BJ (cell line): ENCODE measurements around the gene ATP2A3. TPM values are rescaled to one million over a fixed set of nuclear protein-coding genes. Genes with fewer than 3 reads are reported as not detected.

Experiments used
- CTCF ChIA-PET: fragments of 350-600 bp; formaldehyde crosslinking; extraction: SDS; loops from one replicate; lab custom pipeline; 2021; ENCODE audit warnings: antibody characterized with exemption, inconsistent platforms; lab: Yijun Ruan, JAX
- POLR2A ChIA-PET: fragments of 300-600 bp; sonication (Branson Sonifier 250); formaldehyde crosslinking; extraction: SDS; loops from one replicate; lab custom pipeline; 2021; ENCODE audit warnings: antibody characterized with exemption; lab: Charles Lee
- DNase-seq: peaks from one replicate; pipeline ENCODE4 v3.0.0-alpha.2; 2011; ENCODE audit warnings: low read depth
- H3K27me3 ChIP-seq: 2 replicates; pipeline ENCODE4 v1.6.0; 2011; ENCODE audit warnings: low read length; ENCODE audit not compliant: control insufficient read depth, insufficient read depth
- H3K36me3 ChIP-seq: 2 replicates; pipeline ENCODE4 v1.5.1; 2011; ENCODE audit warnings: low read length; ENCODE audit not compliant: control insufficient read depth, insufficient read depth
- H3K4me3 ChIP-seq: 2 replicates; pipeline ENCODE4 v1.5.1; 2011; ENCODE audit warnings: low read depth, mild to moderate bottlenecking, control low read depth, low read length
- polyA plus RNA-seq: library from polyadenylated mRNA; depleted of rRNA; stranded (reverse); fragments of >200 nt; gene quantifications from 2 replicates; pipeline ENCODE4 v1.2.3, GENCODE V29; 2011
- TF ChIP-seq, protein P1 (sequence below): IDR thresholded peaks from 2 replicates; pipeline ENCODE4 v1.5.1; 2011; ENCODE audit warnings: low read depth, mild to moderate bottlenecking, control low read depth, inconsistent platforms, low read length, moderate library complexity; ENCODE audit not compliant: insufficient read depth

Gene ATP2A3
- polyA plus RNA-seq, 1 experiment, result 1.1 TPM

DNA sequence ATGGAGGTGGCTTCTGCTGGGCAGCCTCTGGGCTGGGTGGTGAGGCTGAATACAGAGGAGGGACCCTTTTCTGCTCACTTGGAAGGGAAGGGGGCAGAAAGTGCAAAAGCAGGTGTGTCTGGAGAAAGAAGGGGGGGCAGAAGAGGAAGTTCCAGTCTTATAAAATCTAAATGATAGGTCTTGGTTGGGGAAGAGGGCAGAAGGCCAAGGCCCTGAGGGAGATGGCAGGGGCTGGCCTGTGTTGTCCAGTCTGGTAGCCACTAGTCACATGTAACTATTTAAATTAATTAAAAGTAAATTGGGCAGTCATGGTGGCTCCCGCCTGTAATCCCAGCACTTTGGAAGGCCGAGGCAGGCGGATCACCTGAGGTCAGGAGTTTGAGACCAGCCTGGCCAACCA is 68.9 kb downstream of the ATP2A3 start:
- no peak overlapping the region for H3K4me3 ChIP-seq
- no peak for DNase-seq
- CTCF ChIA-PET, result interaction anchor here (3.6 kb wide), 1 partner anchor 18 kb away, joined by 22 read pairs; no protein-coding TSS in a partner anchor
- TF ChIP-seq, protein P1, sequence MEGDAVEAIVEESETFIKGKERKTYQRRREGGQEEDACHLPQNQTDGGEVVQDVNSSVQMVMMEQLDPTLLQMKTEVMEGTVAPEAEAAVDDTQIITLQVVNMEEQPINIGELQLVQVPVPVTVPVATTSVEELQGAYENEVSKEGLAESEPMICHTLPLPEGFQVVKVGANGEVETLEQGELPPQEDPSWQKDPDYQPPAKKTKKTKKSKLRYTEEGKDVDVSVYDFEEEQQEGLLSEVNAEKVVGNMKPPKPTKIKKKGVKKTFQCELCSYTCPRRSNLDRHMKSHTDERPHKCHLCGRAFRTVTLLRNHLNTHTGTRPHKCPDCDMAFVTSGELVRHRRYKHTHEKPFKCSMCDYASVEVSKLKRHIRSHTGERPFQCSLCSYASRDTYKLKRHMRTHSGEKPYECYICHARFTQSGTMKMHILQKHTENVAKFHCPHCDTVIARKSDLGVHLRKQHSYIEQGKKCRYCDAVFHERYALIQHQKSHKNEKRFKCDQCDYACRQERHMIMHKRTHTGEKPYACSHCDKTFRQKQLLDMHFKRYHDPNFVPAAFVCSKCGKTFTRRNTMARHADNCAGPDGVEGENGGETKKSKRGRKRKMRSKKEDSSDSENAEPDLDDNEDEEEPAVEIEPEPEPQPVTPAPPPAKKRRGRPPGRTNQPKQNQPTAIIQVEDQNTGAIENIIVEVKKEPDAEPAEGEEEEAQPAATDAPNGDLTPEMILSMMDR, result no peak
- no peaks in the 10 kb centered on the region for H3K27me3 ChIP-seq
- no peaks in the 10 kb centered on the region for H3K36me3 ChIP-seq
- POLR2A ChIA-PET, result no interaction called here

DNA sequence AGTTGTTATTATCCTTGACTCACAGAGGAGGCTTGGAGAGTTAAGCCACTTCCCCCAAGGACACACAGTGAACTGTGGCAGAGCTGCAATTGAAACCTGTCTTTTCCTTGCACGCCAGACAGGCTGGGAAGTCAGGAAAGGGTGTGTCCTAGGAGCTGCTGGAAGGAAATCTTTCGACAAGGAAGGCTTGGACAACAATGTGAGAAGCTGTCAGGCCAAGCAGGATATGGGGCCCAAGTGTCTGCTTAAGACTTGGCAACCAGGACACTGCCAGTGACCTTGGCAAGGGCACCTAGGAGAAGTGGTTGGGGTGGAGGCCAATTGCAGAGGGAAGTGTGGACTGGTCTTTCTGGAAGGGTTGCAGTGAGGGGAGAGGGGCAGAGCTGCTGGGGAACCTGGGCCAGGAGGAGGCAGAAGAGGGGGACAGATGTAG is 69.3 kb downstream of the ATP2A3 start:
- DNase-seq, result no peak
- Histone ChIP-seq H3K36me3 (no peaks in the 10 kb centered on the region), H3K27me3 (no peaks in the 10 kb centered on the region), H3K4me3 (no peak overlapping the region)
- CTCF ChIA-PET, result interaction anchor here (3.6 kb wide), 1 partner anchor 19 kb away, joined by 22 read pairs; no protein-coding TSS in a partner anchor
- TF ChIP-seq, protein P1, result no peak
- POLR2A ChIA-PET, result no interaction called here

DNA sequence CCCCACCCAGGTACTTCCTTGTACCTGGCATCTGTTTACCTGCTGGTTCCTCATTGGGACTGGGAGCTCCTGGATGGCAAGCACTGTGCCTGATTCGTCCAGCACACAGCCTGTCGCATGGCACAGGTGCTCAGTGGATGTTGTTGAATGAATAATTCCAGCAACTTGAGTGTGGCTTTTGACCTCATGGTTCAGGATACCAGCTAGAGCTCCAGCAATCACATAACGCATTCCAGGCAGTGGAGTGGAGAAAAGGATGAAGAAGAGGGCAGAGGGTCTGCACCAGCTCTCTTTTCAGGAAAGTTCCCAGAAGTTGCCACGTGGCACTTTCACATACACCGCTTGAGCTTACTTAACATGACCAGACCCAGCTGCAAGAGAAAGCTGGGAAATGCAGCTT is 70.0 kb downstream of the ATP2A3 start:
- Histone ChIP-seq H3K36me3 (no peaks in the 10 kb centered on the region), H3K27me3 (no peaks in the 10 kb centered on the region), H3K4me3 (no peak overlapping the region)
- TF ChIP-seq, protein P1, result no peak
- DNase-seq, result no peak
- CTCF ChIA-PET, result interaction anchor here (0.6 to 3.6 kb wide), 2 partner anchors 9 to 20 kb away, joined by 3 to 22 read pairs; no protein-coding TSS in a partner anchor
- POLR2A ChIA-PET, result no interaction called here

DNA sequence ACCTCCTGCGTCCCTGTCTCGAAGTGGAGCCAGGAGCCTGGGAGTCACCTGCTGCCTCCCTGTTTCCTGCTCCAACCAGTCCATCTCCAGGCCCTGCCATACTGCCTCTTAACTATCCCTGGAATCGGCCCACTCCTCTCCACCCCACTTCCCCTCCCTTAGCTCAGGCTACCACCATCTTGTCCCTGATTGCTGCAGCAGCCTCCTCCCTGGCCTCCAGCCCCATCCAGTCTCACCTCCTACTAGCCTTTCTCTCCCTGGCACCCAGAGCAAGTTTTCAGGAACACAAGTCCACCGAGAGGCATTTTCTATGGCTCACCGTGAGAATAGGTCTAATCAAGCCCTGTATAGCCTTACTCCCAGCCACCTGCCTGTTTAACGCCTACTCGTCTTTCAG is 70.5 kb downstream of the ATP2A3 start:
- Histone ChIP-seq H3K4me3 (no peak overlapping the region), H3K36me3 (no peaks in the 10 kb centered on the region), H3K27me3 (no peaks in the 10 kb centered on the region)
- ChIA-PET POLR2A (no interaction called here), CTCF (interaction anchor here (3.6 kb wide), 1 partner anchor 20 kb away, joined by 22 read pairs; no protein-coding TSS in a partner anchor)
- no peak for DNase-seq
- TF ChIP-seq, protein P1, result no peak

DNA sequence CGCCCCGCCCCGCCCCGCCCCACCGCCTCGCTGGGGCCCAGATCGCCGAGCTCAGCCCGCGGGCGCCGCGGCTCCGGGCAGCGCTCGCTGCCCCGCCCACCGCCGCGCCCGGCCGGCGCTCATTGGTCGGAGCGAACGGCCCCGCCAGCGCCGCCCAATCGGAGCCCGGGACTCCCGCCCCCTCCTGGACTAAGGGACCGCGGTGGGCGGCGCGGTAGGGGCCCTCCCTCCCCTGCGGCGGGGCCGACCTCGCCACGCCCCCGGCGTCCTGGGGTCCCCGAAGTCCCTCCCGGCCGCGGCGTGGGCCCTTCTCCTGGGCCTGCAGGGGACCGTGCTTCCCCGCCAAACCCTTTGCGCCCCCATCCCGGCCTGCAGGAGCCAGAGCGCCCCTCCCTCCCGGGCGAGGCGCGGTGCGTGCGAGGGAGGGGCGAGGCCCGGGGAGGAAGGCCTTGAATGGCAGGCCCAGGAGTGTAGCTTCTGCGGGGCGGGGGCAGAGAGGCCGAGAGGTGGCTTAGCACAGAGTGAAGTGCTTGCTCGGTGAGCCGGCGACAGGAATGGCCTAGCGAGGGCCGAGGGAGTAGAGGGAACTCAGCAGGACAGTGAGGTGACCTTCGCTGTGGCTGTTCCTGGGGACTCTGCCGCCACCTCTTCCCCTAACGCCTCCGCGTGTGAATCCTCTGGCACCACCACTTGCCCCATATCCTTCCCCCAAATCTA is 71.1 kb downstream of the ATP2A3 start, which contains the start of gene CAMKK1:
CAMKK1 (minus strand) TSS at position 51 of the 717 bp plus-strand sequence. CDS start 7,366 bp downstream, outside the sequence.
- DNase-seq, result no peak
- POLR2A ChIA-PET, result no interaction called here
- CTCF ChIA-PET, result interaction anchor here (0.9 to 3.6 kb wide), 2 partner anchors 21 to 47 kb away, joined by 4 to 22 read pairs; partner anchors contain the start of gene NCBP3
- TF ChIP-seq, protein P1, result no peak
- Histone ChIP-seq H3K36me3 (no peaks in the 10 kb centered on the region), H3K27me3 (no peaks in the 10 kb centered on the region), H3K4me3 (peak within 1 kb of the TSS; percentile 54)
